ENCODE results near the gene CD300LF.

- TF ChIP-seq, protein P1, sequence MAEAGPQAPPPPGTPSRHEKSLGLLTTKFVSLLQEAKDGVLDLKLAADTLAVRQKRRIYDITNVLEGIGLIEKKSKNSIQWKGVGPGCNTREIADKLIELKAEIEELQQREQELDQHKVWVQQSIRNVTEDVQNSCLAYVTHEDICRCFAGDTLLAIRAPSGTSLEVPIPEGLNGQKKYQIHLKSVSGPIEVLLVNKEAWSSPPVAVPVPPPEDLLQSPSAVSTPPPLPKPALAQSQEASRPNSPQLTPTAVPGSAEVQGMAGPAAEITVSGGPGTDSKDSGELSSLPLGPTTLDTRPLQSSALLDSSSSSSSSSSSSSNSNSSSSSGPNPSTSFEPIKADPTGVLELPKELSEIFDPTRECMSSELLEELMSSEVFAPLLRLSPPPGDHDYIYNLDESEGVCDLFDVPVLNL (IDR thresholded peaks at IDR 0.05; ENCODE audit: low read depth, low read length), result no peak
- no peak for TF ChIP-seq USF2 (IDR thresholded peaks at IDR 0.05; ENCODE audit: borderline replicate concordance, low read depth, low read length)
- no peak for TF ChIP-seq POLR2AphosphoS5 (IDR thresholded peaks at IDR 0.05; ENCODE audit: low read length)
- TF ChIP-seq JUNB (IDR thresholded peaks at IDR 0.05), result no peak
- no peak for TF ChIP-seq NRF1 (conservative IDR thresholded peaks at IDR 0.05; ENCODE audit: low read depth, low read length)
These were observed 52.8 kb downstream of the CD300LF start for GRCh38 chr17:74659889-74660288.
